Stimulated activated naive CD4-positive, alpha-beta T cell treated with Interleukin-2 at 50 U/mL for 16 hours (primary cell): Measurements from ENCODE around the gene DNAJC11.
A peak's percentile ranks its signal among the peaks of the same experiment; 100 is the strongest.
"Not testable (repeated sequence)": the region's sequence is repeated elsewhere in the genome, so short reads cannot be mapped to it uniquely, and the experiment has no call there.

Source experiments
- DNase-seq: peaks from one replicate; lab custom pipeline; 2025; lab: John Stamatoyannopoulos, UW

The DNAJC11 gene

DNA sequence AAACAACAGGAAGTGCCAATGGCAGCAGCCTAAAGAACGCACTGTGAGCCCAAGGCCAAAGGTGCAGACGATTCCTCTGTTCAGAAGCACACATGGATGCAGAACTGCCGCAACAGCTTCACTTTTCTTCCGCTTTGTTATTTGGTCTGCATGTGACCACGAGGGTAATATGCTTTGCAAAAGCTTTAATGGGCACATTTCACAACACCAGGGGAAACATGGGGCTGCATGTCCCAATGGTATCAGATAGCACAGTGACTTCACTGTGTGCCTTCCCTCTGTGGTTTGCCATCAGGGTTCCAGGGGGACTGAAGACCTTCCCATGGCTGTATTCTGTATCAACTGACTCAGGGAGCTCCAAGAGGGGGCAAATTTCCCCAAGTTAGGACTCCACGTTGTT, 48.6 kb downstream of the DNAJC11 start:
- DNase-seq: no peak

DNA sequence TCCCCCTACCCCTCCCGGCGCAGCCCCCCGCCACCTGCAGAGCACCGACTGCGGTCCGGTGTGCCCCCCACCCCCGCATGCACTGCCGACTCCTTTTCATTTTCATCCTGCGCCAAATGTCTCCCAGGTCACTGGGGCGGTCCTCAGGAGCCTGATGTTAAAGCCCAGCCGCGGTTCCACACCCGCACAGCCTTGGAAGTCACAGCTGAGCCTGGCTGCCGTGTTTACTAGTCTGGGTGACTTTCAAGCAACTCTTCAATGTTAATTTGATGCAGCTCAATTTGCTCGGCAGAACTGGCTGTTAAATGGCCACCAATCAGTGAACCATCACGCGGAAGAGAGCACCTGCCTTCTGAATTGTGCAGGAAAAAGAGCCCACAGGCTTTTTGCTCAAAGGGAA, 49.7 kb downstream of the DNAJC11 start:
- no peak for DNase-seq

DNA sequence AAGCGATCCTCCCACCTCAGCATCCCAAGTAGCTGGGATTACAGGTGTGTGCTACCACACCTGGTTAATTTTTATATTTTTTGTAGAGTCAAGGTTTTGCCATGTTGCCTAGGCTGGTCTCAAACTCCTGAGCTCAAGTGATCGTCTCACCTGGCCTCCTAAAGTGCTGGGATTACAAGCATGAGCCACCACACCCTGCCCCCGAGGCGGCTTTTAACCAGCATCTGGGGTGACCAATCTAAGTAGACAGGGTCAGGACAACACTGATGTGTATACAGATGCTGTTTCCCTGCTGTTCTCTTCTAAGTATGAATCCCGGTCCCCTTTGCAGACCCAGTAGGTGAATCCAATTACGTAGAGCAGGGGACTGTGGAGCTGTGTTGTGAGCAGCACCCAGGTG, 53.1 kb downstream of the DNAJC11 start:
- DNase-seq: no peak

DNA sequence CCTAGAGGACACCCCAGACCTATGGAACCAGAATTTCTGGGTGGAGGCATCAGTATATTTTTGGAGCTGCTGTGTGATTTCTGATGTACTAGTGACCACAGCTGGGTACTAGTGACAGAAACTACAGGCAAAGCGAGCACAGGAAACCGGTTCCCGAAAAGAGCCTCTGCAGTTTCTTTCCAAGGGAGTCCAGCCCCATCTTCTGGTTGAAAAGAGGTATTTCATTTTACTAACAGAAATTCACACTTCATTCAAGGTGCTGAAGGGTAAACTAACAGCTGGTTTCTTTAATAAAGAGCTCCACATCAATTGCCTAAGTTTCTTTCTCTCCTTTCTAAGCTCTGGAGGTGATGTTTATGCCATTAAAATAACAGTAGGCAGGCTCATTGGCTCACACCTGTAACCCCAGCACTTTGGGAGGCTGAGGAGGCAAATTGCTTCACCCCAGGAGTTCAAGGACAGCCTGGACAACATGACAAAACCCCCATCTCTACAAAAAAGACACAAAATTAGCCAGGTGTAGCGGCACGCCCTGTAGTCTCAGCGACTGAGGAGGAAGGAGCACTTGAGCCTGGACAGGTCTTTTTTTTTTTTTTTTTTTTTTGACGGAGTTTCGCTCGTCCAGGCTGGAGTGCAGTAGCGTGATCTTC, 55.0 kb downstream of the DNAJC11 start:
- no peak for DNase-seq

DNA sequence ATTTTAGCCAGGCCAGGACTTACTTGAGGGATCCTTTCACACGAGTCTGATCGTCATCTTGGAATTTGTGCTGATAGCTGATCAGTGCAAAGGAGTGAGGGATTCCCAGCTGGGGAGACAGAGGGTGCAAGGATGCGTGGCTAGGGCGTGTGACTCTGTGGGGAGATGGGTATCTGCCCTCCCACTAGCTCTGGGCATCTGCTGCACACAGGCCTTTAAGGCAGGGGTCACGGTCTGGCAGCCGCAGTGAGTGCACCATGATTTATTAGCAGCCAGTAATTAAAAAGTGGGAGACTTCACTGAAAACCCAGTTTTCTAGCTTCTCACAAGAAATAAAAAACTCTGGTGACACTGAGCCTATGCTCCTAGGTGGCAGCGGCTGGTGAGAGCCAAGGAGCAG, 56.6 kb downstream of the DNAJC11 start:
- no peak for DNase-seq

DNA sequence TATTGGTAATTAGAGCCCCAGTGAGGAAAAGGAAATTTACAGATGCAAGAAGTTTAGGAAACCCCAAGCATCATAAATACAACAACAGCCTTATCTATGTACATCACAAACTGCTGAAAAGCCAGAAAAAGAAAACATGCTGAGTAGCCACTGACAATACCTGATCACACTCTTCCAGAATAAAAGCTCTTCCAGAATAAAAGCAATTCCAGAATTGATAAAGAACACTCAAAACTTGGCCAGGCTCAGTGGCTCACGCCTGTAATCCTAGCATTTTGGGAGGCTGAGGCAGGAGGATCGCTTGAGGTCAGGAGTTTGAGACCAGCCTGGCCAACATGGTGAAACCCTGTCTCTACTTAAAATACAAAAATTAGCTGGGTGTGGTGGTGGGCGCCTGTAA, 60.7 kb downstream of the DNAJC11 start:
- DNase-seq: not testable (repeated sequence)

DNA sequence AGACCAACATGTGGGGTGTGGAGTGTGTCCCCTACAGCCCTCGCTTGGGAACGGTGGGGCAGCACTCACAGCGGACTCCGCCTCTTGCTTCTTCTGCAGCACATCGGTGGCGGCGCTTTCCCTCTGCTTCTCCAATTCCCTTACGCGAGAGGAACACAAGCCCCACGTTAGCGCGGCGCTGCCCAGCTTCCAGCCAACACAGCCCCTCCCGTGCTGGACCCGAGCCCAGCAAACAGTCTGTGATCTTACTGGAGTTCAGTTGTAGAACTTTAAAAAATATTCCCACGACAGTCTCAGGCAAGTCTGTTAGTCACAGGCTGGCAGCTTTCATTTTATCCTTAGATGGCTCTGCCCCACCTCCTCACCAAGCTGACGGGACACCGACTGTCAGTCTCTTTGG, 63.4 kb downstream of the DNAJC11 start:
- no peak for DNase-seq

DNA sequence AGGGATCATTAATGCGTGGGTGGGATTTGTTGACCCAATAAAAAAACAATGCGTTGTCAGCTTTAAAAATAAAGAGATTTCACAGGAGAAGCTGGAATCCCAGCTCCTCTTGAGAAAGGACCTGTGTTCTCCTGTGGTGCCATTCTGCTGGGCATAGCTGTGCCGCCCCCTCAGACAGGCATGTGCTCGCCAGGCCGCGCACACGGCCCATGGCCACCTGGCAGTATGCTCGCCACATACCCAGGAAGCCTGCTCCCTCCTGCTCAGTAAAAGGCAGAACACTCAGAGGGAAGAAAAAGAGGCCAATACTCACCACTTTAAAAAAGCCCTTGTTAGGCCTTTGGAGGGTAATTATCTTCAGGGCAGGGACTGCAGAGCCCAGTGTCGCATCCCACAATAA, 63.8 kb downstream of the DNAJC11 start:
- DNase-seq: no peak

DNA sequence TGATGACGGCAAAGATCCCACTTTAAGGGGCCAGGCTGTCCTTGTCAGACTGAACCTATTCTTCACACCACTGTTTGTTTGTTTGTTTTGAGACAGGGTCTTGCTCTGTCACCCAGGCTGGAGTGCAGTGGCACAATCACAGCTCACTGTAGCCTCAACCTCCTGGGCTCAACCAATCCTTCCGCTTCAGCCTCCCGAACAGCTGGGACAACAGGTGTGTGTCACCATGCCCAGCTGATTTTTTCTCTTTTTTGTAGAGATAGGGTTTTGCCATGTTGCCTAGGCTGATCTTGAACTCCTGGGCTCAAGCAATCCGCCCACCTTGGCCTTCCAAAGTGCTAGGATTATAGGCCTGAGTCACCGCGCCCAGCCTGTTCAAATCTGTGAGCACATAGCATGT, 64.8 kb downstream of the DNAJC11 start:
- not testable (repeated sequence) for DNase-seq

DNA sequence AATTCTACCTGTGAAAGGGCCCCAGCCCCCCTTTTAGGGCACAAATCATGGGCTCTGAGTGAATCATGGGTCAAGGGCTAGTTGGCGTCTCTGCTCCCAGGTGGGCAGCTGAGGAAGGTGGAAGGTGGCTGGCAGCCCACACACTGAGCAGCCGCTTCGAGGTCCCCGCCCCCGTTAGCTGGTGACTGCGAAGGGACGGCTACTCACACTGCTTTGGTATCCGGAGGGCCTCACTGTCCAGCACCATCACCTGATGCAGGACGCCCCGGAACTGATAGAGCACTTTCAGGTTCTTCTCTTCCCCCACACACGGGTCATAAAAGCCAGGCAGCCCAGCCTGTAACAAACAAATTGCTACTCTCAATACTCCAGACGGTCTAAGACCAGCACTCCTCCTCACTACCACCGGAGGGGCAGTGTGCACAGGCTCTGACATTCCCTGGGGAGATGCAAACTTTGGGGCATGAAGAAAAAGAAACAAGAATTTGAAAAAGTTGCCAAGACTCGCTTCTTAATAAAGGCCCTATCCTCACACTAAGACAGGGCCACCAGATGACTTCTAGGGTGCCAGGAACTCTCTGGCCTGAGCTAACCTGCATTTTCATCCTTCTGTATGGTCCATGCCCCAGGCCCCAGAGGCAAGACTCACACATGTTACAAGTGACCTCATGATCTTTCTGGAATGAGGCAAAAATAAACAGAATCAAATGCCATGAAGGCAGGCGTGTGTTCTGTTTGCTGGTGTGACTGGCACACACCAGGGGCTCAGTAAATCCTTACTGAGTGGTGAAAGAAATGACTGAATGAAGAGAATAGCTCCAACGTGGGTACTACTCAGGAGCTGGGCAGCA, 65.5 kb downstream of the DNAJC11 start:
- DNase-seq: no peak

DNA sequence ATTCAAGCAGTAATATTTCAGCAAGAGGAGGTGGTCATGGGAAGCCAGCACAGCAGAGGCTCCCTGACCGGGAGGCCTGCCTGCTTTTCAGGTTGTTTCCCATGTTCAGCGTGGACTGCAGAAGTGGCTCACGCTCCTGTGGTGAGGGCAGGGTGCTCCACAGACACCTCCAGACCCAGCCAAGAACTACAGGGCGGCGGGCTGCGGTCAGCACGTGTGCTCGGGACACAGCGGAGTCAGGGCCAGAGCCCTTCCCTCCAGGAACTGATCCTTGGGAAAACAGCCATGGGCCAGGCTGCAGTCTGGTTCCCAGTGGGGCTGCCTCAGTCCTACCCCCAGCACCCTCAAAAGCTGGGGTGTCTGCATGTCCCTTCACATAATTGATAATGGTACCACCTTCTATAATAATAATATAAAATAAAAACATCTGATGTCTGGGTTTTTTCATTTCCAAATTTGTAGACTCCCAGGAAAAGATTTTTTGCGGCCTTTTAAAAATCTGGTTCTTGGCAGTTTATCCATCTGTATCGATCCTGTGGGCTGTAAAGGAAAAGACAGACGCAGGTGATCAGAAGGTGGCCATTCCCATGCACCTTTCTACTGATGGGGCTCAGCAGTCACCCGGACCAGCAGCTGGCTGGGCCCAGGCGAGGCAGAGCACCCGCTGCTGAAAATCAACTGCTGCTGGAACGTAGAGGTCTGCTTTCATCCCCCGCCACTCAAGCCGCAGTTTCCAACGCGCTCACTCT, 66.3 kb downstream of the DNAJC11 start:
- no peak for DNase-seq

DNA sequence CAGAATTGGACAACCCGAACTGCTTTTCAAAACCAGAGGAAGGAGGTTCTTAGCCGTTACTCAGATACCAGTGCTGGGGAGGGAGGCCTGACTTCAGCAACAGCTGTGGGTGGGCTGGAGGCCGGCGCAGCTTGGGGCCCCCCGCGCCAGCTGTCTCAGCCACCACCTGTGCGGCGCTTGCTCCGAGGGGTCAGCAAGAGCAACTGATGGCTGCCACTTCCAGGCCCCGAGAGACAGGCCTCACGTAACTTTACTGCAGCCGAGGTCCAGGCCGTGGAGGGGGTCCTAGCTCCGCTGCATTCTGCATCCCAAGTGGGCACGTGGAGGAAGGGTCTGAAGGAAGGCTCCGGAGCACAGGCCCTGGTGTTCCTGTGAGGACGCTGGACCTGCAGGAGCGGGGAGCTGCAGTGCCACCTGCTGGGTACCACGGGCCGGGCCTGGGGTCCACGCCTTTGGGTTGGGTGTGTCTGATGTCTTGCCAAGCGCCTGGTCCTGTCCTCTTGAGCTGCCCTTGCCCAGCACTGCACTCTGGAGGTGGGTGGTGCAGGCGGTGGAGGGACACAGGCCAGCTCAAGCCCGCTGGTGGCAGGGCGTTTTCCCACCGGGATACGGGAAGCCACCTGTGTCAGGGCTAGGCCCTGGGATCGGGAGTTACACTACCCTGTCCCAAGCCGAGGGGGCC, 67.1 kb downstream of the DNAJC11 start:
- DNase-seq: peak; percentile 28

DNA sequence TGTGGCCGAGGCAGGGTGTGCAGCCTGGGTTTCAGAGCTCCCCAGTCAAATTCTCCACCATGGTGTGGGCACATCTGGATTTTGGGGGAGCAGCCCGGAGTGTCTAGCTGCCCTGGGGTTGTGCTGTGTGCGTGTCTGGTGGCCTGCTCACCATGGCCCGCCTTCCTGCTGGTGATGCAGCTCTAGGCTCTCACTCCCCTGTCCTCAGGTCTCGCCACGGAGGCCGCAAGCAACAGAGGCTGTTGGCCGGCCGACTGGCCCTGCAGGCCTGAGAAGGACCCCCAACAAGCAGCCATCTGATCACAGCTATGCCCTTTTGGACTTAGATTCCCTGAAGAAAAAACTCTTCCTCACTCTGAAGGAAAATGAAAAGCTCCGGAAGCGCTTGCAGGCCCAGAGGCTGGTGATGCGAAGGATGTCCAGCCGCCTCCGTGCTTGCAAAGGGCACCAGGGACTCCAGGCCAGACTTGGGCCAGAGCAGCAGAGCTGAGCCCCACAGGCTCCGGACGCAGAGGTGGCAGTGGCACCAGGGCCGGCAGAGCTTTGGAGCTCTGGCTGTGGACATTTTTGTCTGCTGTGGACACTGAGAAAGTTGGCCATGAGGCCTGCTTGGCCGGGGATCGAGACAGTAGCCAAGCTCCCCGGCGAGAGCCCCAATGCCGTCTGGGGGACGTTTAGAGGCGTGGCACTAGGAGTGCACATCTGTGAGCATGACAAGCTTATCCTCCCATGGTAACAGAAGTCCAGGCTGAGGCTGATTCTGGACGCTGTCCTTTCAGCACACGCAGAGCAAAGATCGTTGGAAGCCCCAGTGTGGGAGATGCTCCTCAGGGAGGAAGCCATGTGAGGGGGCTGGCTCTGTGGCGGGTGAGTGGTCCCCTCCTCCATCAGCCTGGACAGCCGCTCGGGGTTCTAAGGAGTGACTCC, 68.8 kb downstream of the DNAJC11 start:
- DNase-seq: no peak

DNA sequence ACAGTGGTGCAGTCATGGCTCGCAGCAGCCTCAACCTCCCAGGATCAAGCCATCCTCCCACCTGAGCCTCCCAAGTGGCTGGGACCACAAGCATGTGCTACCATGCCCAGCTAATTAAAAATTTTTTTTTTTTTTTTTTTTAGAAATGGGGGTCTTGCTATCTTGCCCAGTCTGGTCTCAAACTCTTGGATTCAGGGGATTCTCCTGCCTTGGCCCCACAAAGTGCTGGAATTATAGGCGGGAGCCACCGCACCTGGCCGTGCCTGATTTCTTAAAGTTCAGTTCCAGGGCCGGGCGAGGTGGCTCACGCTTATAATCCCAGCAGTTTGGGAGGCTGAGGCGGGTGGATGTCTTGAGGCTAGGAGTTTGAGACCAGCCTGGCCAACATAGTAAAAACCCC, 70.6 kb downstream of the DNAJC11 start:
- DNase-seq: no peak

DNA sequence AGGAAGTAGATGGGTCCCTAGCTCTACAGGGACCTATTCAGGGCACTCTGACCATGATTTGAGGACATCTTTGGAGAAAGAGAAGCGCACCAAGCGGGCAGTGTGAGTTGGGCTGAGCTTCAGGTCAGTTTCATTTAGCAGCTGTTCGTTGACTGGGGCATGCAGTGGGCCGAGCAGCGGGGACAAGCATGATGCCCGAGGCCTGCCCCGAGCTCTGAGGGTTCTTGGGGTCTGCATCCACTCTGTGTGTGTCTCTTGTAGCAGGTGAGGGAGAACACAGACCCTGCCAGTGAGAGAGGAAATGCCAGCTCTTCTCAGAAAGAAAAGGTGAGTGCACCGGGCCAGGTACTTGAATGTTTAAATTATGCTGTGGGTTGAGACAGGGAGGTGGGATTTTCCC, 71.6 kb downstream of the DNAJC11 start:
- no peak for DNase-seq

DNA sequence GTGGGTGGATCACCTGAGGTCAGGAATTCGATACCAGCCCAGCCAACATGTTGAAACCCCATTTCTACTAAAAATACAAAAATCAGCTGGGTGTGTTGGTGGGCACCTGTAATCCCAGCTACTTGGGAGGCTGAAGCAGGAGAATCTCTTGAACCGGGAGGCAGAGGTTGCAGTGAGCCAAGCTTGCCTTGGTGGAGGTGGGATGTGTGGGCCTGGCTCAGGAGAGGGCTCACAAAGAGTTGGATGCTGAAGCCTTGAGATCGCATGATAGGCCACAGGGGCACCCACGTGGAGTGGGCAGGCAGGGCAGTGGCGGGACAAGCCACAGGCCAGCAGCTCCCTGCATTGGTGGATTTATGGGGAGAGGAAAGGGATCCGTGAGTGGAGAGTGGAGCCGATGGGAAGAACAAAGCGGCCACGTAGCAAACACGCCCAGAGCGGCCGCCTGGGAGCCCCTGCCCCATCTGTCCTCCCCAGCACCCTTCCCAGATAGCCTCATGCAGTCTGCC, 72.6 kb downstream of the DNAJC11 start:
- DNase-seq: no peak

DNA sequence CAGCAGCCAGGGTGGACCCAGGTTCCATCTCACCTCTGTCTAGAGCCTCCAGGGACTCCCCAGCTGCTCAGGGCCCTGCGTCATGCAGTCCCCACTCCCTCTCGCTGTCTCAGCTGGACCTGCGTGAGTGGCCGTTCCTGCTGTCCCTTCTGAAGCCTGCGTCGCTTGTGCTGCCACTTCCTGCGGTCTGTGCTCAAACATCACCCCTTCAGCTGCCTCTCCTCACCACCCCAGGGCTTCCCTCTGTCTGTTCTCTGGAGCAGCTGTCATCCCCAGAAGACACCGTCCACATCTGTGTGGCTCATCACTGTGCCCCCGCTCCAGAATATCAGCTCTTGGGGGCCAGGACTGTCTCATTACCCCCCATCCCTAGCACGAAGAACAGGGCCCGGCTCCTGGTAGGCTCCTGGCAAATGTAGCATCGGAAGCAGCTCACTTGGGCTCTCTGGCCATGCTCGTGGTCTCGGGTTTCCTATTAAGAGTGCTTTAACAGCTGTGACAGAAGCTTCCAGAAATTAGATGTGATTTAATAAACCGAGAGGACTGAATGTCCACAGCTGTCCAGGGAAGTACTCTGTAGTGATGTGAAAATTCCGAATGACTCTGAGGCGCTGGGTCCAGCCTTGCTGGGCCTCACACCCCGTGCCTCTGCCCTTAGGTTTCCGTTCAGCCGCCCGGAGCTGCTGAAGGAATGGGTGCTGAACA, 73.6 kb downstream of the DNAJC11 start:
- no peak for DNase-seq

DNA sequence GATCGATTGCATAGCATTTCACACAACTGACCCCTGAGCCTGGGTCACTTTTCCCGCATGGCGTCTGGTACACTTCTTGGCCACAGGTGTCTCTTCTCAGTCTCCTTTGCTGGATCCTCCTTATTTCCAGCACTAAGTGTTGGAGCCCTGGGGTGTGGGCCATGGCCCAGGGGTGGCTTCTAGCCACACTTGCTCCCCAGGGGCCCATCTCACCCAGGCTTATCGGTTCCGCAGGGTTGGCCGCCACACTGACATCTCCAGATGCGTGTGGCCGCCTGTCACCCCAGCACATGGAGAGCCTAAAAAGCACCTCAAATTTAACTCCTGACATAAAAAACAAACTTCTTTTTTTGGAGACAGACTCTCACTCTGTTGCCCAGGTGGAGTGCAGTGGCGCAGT, 74.6 kb downstream of the DNAJC11 start:
- DNase-seq: no peak

DNA sequence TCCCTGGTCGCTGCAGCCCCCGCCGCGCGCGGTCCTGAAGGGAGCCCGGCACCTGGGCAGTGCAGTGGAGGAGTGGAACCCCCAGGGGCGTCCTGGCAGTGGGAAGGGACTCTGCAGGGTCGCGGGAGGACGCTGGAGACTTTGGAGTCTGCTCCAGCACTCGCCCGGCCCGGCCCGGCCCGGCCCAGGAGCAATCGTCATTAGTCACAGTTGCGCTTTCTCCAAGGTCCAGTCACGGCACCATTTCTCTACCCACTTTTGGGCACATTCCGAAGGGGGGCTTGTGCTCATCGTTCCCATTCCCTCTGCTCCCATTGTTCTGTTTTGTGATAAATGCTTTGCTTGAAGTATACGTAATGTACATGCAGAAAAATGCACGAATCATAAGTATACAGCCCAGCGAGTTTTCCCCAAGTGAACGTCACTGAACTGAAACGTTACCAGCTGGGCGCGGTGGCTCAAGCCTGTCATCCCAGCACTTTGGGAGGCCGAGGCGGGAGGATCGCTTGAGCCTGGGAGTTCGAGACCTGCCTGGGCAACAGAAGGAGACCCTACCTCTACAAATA, 75.9 kb downstream of the DNAJC11 start:
- peak; percentile 6 for DNase-seq
